ENCODE results near the gene GLS. TPM values are rescaled to one million over a fixed set of nuclear protein-coding genes. Genes with fewer than 3 reads are reported as not detected.

GLS gene
- total and polyA plus RNA-seq, 9 of the 15 experiments (the other 6 are each of a cell fraction or from before 2014, with no cell fraction given): 13.7 to 77.5 (median 48.2) TPM

DNA sequence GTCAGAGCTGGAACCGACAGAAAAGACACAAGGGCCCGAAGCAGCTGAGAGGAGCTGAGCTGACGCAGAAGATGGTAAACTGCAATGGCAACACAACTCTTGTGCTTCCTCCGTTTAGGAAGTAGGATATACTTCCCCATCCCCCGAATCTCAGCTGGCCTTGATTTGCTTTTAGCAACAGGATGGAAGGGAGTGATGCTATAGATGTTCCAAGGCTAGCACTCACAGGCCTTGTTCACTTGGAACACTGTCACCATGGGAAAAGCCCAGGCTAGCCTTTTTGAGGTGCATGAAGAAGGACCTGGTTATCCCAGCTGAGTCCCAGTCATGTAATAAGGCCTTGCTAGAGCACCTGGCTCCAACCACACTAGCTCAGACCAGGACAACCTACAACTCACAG is 107.3 kb downstream of the GLS start:
- 91% methylated on average over 5 of the region's 5 CpGs for WGBS (ENCODE audit: insufficient coverage, low coverage, missing lambda C conversion rate)
- ATAC-seq: no peak
- no peak for DNase-seq (ENCODE audit: extremely low read depth in 1 of 4, low spot score in 3 of 4)
- no peak for TF ChIP-seq DACH1 (IDR thresholded peaks at IDR 0.05; ENCODE audit: partially characterized antibody)
- no peak for TF ChIP-seq ZNF551 (CRISPR knock-in tag; IDR thresholded peaks at IDR 0.05)
- TF ChIP-seq XRCC3 (IDR thresholded peaks at IDR 0.05): no peak
- TF ChIP-seq SRSF9 (IDR thresholded peaks at IDR 0.05; ENCODE audit: borderline replicate concordance, low read depth, low read length): no peak
- TF ChIP-seq ZC3H11A (IDR thresholded peaks at IDR 0.05; ENCODE audit: low read depth, low read length): no peak
- no peak for TF ChIP-seq ZNF75A (CRISPR knock-in tag; IDR thresholded peaks at IDR 0.05)
- no peak for TF ChIP-seq ZNF766 (CRISPR knock-in tag; conservative IDR thresholded peaks at IDR 0.05)
- no peak for TF ChIP-seq ZNF778 (CRISPR knock-in tag; IDR thresholded peaks at IDR 0.05)
- TF ChIP-seq CREB1 (IDR thresholded peaks at IDR 0.05): no peak
- no peak for TF ChIP-seq CREB1 (CRISPR knock-in tag; IDR thresholded peaks at IDR 0.05)
- TF ChIP-seq, protein P1, sequence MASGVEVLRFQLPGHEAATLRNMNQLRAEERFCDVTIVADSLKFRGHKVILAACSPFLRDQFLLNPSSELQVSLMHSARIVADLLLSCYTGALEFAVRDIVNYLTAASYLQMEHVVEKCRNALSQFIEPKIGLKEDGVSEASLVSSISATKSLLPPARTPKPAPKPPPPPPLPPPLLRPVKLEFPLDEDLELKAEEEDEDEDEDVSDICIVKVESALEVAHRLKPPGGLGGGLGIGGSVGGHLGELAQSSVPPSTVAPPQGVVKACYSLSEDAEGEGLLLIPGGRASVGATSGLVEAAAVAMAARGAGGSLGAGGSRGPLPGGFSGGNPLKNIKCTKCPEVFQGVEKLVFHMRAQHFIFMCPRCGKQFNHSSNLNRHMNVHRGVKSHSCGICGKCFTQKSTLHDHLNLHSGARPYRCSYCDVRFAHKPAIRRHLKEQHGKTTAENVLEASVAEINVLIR (CRISPR knock-in tag; IDR thresholded peaks at IDR 0.05): no peak
- no peak for TF ChIP-seq RB1 (IDR thresholded peaks at IDR 0.05; ENCODE audit: low read depth)
- TF ChIP-seq, protein P2, sequence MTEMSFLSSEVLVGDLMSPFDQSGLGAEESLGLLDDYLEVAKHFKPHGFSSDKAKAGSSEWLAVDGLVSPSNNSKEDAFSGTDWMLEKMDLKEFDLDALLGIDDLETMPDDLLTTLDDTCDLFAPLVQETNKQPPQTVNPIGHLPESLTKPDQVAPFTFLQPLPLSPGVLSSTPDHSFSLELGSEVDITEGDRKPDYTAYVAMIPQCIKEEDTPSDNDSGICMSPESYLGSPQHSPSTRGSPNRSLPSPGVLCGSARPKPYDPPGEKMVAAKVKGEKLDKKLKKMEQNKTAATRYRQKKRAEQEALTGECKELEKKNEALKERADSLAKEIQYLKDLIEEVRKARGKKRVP (CRISPR knock-in tag; IDR thresholded peaks at IDR 0.05): no peak
- TF ChIP-seq, protein P3, sequence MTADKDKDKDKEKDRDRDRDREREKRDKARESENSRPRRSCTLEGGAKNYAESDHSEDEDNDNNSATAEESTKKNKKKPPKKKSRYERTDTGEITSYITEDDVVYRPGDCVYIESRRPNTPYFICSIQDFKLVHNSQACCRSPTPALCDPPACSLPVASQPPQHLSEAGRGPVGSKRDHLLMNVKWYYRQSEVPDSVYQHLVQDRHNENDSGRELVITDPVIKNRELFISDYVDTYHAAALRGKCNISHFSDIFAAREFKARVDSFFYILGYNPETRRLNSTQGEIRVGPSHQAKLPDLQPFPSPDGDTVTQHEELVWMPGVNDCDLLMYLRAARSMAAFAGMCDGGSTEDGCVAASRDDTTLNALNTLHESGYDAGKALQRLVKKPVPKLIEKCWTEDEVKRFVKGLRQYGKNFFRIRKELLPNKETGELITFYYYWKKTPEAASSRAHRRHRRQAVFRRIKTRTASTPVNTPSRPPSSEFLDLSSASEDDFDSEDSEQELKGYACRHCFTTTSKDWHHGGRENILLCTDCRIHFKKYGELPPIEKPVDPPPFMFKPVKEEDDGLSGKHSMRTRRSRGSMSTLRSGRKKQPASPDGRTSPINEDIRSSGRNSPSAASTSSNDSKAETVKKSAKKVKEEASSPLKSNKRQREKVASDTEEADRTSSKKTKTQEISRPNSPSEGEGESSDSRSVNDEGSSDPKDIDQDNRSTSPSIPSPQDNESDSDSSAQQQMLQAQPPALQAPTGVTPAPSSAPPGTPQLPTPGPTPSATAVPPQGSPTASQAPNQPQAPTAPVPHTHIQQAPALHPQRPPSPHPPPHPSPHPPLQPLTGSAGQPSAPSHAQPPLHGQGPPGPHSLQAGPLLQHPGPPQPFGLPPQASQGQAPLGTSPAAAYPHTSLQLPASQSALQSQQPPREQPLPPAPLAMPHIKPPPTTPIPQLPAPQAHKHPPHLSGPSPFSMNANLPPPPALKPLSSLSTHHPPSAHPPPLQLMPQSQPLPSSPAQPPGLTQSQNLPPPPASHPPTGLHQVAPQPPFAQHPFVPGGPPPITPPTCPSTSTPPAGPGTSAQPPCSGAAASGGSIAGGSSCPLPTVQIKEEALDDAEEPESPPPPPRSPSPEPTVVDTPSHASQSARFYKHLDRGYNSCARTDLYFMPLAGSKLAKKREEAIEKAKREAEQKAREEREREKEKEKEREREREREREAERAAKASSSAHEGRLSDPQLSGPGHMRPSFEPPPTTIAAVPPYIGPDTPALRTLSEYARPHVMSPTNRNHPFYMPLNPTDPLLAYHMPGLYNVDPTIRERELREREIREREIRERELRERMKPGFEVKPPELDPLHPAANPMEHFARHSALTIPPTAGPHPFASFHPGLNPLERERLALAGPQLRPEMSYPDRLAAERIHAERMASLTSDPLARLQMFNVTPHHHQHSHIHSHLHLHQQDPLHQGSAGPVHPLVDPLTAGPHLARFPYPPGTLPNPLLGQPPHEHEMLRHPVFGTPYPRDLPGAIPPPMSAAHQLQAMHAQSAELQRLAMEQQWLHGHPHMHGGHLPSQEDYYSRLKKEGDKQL (CRISPR knock-in tag; IDR thresholded peaks at IDR 0.05; ENCODE audit: borderline replicate concordance): no peak

More for the DNA sequence above, 107.3 kb downstream of the GLS start:
- Histone ChIP-seq H3K4me2 (ENCODE audit: insufficient read depth, low read length) (no peak overlapping the region), H3K9me3 (replicated peaks; ENCODE audit: control insufficient read depth, insufficient read depth, low read depth, low read length) (no peaks in the 10 kb centered on the region), H3K9ac (ENCODE audit: insufficient read depth in 1 of 2, low read depth in 2 of 2, low read length in 2 of 2) (no peak overlapping the region), H3K4me1 (replicated peaks in 1 of 2; ENCODE audit: control insufficient read depth in 2 of 2, insufficient read depth in 2 of 2, low read length in 2 of 2) (no peaks in the 10 kb centered on the region), H3K4me3 (no peak overlapping the region), H3K79me2 (ENCODE audit: control insufficient read depth, insufficient read depth, low read length) (no peaks in the 10 kb centered on the region), H3K27me3 (ENCODE audit: control insufficient read depth in 2 of 2, insufficient read depth in 2 of 2, low read length in 2 of 2) (no peaks in the 10 kb centered on the region), H2AFZ (ENCODE audit: low read depth, low read length) (no peak overlapping the region), H4K20me1 (replicated peaks; ENCODE audit: control insufficient read depth, insufficient read depth, low read length) (no peaks in the 10 kb centered on the region), H3K9me1 (ENCODE audit: control insufficient read depth, insufficient read depth, low read length) (no peaks in the 10 kb centered on the region), H3K36me3 (ENCODE audit: control insufficient read depth, insufficient read depth, low read length) (peaks cover 89% of the 10 kb centered on the region; the same call in 2 of the 3 replicates), H3K27ac (ENCODE audit: extremely low read depth, low read depth, low read length) (no peak overlapping the region)
- no peak for FAIRE-seq
- in situ Hi-C loops (cut with MboI): no loop called here
- ChIA-PET CTCF (ENCODE audit: low intra/inter-chr PET ratio) (interaction anchor here (0.6 kb wide), 1 partner anchor 262 kb away, joined by 3 read pairs; no protein-coding TSS in a partner anchor), POLR2A (interaction anchor here (0.8 kb wide), 1 partner anchor 26 kb away, joined by 3 read pairs; the partner anchor contains the start of gene STAT1)
- BruUV-seq (replicated peaks): no TSS peak
- intact Hi-C loops (cut with micrococcal nuclease): no loop called here

Data from K562 (cell line).